ENCODE results near the gene DCLK1.

Gene DCLK1

DNA sequence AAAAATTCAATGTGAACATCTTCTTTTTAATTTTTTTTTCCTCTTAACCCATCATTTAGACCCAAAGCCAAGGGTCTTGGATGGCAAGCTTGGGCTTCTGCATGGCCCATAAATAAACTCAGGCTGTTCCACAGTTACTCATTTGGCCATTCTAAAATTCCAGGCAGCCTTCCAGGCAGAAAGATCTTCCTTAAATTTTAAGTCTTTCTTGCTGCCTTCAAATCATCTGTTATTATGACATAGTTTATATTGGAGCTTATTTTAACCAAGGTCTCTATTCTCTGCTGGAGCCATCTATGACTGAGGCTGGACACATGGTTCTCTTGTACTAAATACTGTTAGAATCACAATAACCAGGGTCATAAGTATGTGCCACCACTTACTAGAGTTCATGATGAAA, 337.4 kb downstream of the DCLK1 start:
- no peak for DNase-seq (ENCODE audit: extremely low spot score)
- TF ChIP-seq ELF4 (IDR thresholded peaks at IDR 0.05) (no peak), L3MBTL2 (conservative IDR thresholded peaks at IDR 0.05) (no peak), TARDBP (IDR thresholded peaks at IDR 0.05) (no peak), SP1 (IDR thresholded peaks at IDR 0.05) (no peak), LEF1 (IDR thresholded peaks at IDR 0.05; ENCODE audit: borderline replicate concordance) (no peak), HDGF (IDR thresholded peaks at IDR 0.05; ENCODE audit: borderline replicate concordance) (no peak), FOXM1 (IDR thresholded peaks at IDR 0.05; ENCODE audit: borderline replicate concordance) (no peak), ARNT (IDR thresholded peaks at IDR 0.05) (no peak), ZNF384 (IDR thresholded peaks at IDR 0.05) (no peak), FOXA1 (IDR thresholded peaks at IDR 0.05) (no peak), SUZ12 (IDR thresholded peaks at IDR 0.05) (no peak)
- TF ChIP-seq, protein P1, sequence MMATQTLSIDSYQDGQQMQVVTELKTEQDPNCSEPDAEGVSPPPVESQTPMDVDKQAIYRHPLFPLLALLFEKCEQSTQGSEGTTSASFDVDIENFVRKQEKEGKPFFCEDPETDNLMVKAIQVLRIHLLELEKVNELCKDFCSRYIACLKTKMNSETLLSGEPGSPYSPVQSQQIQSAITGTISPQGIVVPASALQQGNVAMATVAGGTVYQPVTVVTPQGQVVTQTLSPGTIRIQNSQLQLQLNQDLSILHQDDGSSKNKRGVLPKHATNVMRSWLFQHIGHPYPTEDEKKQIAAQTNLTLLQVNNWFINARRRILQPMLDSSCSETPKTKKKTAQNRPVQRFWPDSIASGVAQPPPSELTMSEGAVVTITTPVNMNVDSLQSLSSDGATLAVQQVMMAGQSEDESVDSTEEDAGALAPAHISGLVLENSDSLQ (IDR thresholded peaks at IDR 0.05), result no peak
- ChIA-PET CTCF (no interaction called here), POLR2A (no interaction called here)

DNA sequence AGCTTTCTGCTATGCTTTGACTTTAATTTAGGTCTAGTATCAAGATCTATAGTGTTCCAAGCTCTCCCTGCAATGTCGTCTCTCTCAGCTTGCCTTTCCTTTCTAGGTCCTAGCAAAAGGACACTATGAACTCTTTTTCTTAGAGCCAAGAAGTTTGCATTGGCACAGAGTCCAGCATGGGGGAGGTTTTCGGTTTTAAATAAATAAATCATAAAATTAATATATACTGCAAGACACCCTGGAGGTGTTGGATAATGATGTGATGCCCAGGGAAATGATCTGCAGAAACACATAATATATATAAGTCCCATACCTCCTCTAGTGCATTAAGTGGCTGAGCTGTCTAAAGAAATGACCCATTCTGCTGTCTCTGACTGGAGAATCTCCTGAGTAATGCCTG, 338.3 kb downstream of the DCLK1 start:
- TF ChIP-seq ELF4 (IDR thresholded peaks at IDR 0.05) (no peak), TARDBP (IDR thresholded peaks at IDR 0.05) (no peak), L3MBTL2 (conservative IDR thresholded peaks at IDR 0.05) (no peak), BHLHE40 (IDR thresholded peaks at IDR 0.05; ENCODE audit: borderline replicate concordance) (no peak), FOXM1 (IDR thresholded peaks at IDR 0.05; ENCODE audit: borderline replicate concordance) (no peak), FOXK2 (IDR thresholded peaks at IDR 0.05) (no peak), HDGF (IDR thresholded peaks at IDR 0.05; ENCODE audit: borderline replicate concordance) (no peak), ZNF384 (IDR thresholded peaks at IDR 0.05) (no peak), LEF1 (IDR thresholded peaks at IDR 0.05; ENCODE audit: borderline replicate concordance) (no peak), ARNT (IDR thresholded peaks at IDR 0.05) (no peak), NFRKB (IDR thresholded peaks at IDR 0.05) (no peak), FOXA1 (IDR thresholded peaks at IDR 0.05) (no peak), CTBP1 (IDR thresholded peaks at IDR 0.05; ENCODE audit: borderline replicate concordance) (no peak)
- TF ChIP-seq, protein P1 (IDR thresholded peaks at IDR 0.05), result no peak
- POLR2A ChIA-PET, result no interaction called here
- CTCF ChIA-PET, result no interaction called here
- DNase-seq (ENCODE audit: extremely low spot score), result no peak

DNA sequence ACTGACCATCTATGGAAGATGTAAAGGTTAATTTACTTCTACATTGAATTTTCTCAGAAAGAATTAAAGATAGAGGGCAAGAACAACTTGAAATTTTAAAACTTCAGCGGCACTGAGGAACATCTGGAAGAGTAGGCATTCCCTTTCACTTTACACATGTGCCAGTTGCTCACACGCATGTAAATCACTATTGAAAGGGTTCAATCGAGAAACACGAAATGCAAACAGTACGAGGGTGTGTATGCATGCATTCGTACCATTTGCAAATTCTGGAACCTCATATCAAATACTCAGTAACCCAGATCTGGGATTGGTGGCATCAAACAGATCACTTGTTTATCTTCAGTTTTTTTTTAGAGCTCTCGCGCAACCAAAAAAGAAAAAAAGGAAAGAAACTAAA, 339.2 kb downstream of the DCLK1 start:
- ChIA-PET CTCF (no interaction called here), POLR2A (no interaction called here)
- no peak for DNase-seq (ENCODE audit: extremely low spot score)
- TF ChIP-seq LEF1 (IDR thresholded peaks at IDR 0.05; ENCODE audit: borderline replicate concordance) (no peak), CTBP1 (IDR thresholded peaks at IDR 0.05; ENCODE audit: borderline replicate concordance) (no peak), TARDBP (IDR thresholded peaks at IDR 0.05) (no peak), BHLHE40 (IDR thresholded peaks at IDR 0.05; ENCODE audit: borderline replicate concordance) (no peak), NFRKB (IDR thresholded peaks at IDR 0.05) (no peak), ARNT (IDR thresholded peaks at IDR 0.05) (no peak), ZNF384 (IDR thresholded peaks at IDR 0.05) (no peak), L3MBTL2 (conservative IDR thresholded peaks at IDR 0.05) (no peak), FOXM1 (IDR thresholded peaks at IDR 0.05; ENCODE audit: borderline replicate concordance) (no peak), FOXA1 (IDR thresholded peaks at IDR 0.05) (no peak), ELF4 (IDR thresholded peaks at IDR 0.05) (no peak), SUZ12 (IDR thresholded peaks at IDR 0.05) (no peak), HDGF (IDR thresholded peaks at IDR 0.05; ENCODE audit: borderline replicate concordance) (no peak), FOXK2 (IDR thresholded peaks at IDR 0.05) (no peak), SP1 (IDR thresholded peaks at IDR 0.05) (no peak)
- TF ChIP-seq, protein P1 (IDR thresholded peaks at IDR 0.05), result no peak

DNA sequence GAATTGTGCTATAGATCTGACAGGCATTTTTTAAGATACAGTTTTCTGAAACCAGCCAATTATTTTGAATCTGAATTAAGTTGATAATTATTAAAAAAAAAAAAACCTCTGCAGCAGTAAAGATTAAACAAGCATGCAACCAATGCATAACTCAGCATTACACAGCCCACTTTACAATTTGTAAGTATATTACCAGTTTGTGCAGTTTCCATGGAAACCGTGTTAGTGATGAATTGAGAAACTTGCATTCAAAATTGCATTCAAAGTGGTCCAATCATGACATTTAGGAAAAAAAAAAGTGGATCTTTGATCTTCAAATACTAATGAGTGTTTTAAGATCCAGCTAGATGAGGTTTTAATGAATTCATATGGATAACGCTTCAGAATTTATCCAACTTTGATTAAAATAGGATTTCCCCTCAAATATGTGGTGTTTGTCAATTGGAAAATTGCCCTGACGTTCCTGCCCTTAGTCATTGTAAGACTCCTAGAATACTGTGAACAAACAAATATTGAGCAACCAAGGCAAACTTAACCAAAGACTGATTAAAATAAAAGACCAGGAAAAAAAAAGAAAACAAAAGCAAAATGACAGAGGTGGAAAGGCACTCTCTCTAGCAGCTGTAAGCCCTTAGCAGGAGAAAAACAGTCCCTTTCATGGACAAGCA, 339.9 kb downstream of the DCLK1 start:
- DNase-seq (ENCODE audit: extremely low spot score), result no peak
- TF ChIP-seq FOXA1 (IDR thresholded peaks at IDR 0.05) (no peak), ZNF384 (IDR thresholded peaks at IDR 0.05) (no peak), BHLHE40 (IDR thresholded peaks at IDR 0.05; ENCODE audit: borderline replicate concordance) (no peak), NFRKB (IDR thresholded peaks at IDR 0.05) (no peak), FOXK2 (IDR thresholded peaks at IDR 0.05) (no peak), FOXM1 (IDR thresholded peaks at IDR 0.05; ENCODE audit: borderline replicate concordance) (no peak), ARNT (IDR thresholded peaks at IDR 0.05) (no peak), ELF4 (IDR thresholded peaks at IDR 0.05) (no peak), SP1 (IDR thresholded peaks at IDR 0.05) (no peak), TARDBP (IDR thresholded peaks at IDR 0.05) (no peak), L3MBTL2 (conservative IDR thresholded peaks at IDR 0.05) (no peak), SUZ12 (IDR thresholded peaks at IDR 0.05) (no peak), HDGF (IDR thresholded peaks at IDR 0.05; ENCODE audit: borderline replicate concordance) (no peak), CTBP1 (IDR thresholded peaks at IDR 0.05; ENCODE audit: borderline replicate concordance) (no peak), LEF1 (IDR thresholded peaks at IDR 0.05; ENCODE audit: borderline replicate concordance) (no peak)
- TF ChIP-seq, protein P1 (IDR thresholded peaks at IDR 0.05), result no peak
- ChIA-PET POLR2A (no interaction called here), CTCF (no interaction called here)

Data from HEK293T (cell line).